GM10266 (cell line): ENCODE measurements around the gene RNF152.

Experiments
- DNase-seq: peaks from one replicate; pipeline ENCODE4 v3.0.0; 2012; ENCODE audit errors: extremely low spot score
- TF ChIP-seq, protein P1 (sequence below): IDR thresholded peaks from 2 replicates; pipeline ENCODE4 v1.5.1; 2012; ENCODE audit warnings: mild to moderate bottlenecking, low read depth; ENCODE audit not compliant: control insufficient read depth, insufficient read depth; ENCODE audit errors: missing control alignments

RNF152 gene

DNA sequence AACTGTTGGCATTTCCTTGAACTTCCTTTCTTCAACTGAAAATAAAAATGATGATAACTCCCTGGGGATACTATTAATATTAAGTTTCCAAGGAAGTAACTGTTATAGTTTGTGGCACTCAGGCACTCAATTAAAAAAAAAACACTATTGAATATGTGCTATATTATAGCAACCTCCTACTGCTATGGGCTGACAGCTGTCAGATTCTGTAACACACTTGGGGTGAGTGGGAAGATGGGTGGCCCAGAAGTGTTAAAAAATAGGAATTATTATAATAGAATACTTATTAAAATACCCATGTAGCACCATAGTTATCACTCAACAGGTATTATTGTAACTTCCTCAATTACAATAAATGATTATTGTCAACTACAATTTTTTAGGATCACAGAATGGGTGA, 130.9 kb downstream of the RNF152 start:
- TF ChIP-seq, protein P1, sequence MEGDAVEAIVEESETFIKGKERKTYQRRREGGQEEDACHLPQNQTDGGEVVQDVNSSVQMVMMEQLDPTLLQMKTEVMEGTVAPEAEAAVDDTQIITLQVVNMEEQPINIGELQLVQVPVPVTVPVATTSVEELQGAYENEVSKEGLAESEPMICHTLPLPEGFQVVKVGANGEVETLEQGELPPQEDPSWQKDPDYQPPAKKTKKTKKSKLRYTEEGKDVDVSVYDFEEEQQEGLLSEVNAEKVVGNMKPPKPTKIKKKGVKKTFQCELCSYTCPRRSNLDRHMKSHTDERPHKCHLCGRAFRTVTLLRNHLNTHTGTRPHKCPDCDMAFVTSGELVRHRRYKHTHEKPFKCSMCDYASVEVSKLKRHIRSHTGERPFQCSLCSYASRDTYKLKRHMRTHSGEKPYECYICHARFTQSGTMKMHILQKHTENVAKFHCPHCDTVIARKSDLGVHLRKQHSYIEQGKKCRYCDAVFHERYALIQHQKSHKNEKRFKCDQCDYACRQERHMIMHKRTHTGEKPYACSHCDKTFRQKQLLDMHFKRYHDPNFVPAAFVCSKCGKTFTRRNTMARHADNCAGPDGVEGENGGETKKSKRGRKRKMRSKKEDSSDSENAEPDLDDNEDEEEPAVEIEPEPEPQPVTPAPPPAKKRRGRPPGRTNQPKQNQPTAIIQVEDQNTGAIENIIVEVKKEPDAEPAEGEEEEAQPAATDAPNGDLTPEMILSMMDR: no peak

More for the DNA sequence above, 130.9 kb downstream of the RNF152 start:
- no peak for DNase-seq
